DND-41 (cell line): ENCODE data around the gene SAG.

Source experiments
- CTCF ChIP-seq: IDR thresholded peaks from 2 replicates; pipeline ENCODE4 v1.5.1; 2012; ENCODE audit warnings: borderline replicate concordance, low read length, moderate library complexity, mild to moderate bottlenecking; ENCODE audit not compliant: poor library complexity, severe bottlenecking; ENCODE audit errors: extremely low read depth
- EZH2 ChIP-seq: IDR thresholded peaks from 3 replicates; pipeline ENCODE4 v1.6.1; 2012; ENCODE audit warnings: borderline replicate concordance, low read depth, mild to moderate bottlenecking, moderate library complexity, low read length, inconsistent platforms; ENCODE audit not compliant: severe bottlenecking

GRCh38 chr2:233332125-233332524 is 24.5 kb downstream of the SAG start:
- TF ChIP-seq CTCF (no peak), EZH2 (no peak)
